ENCODE measurements around the gene PRLH.

Gene PRLH

DNA sequence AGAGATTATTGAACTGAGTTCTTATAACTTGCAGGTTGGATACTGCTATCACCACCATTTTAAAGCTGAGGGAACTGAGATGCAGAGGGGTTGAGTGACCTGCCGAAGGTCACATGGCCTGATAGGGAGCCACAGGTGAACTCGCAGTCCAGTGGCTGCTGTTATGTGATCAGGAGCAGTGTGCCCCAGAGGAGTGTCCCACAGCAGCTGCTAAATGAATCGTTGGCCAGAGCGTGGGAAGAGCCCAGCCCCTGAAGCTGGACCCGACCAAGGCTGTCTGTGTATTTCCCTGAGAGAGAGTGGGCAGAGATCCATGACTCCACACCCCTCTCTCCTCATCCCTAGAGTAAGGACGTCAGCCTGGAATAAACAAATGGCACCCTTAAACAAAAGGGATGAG lies 26.7 kb upstream of the PRLH start:
- DNase-seq (ENCODE audit: low spot score) = no peak

- no peak for DNase-seq (ENCODE audit: low spot score)
Observed at GRCh38 chr2:237540223-237540775, 26.1 kb upstream of the PRLH start.

GRCh38 chr2:237540823-237541222 lies 25.6 kb upstream of the PRLH start:
- DNase-seq (ENCODE audit: low spot score) = no peak

- DNase-seq (ENCODE audit: low spot score) = no peak
Observed at GRCh38 chr2:237541243-237541642, 25.1 kb upstream of the PRLH start.

DNA sequence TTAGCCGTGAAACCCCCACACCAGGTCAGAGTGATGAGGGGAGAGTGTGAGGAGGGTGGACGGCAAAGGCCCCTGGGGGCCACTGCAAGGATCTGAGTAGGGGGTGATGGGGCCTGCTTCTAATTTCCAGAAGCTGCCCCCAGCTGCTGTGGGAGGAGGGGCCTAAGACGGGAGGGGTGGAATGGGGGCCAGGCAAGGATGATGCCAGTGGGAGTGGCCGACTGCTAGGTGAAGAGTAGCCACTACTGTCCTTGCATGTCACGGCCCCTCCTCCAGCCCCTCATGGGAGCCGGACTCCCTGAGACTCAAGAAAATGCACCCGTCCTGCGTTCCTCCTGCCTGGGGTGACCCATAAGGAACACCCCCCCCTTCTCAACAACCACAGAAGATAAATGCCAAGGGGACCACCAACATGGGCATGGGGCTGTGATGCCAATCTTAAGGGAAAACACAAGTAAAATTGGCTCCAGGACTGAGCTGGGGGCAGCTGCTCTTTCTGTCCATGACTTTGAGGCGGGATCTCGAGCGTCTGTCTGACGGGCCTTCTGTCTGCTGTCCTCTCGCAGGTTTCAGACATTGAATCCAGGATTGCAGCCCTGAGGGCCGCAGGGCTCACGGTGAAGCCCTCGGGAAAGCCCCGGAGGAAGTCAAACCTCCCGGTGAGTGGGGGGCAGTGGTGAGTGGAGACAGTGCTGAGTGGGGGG lies 24.2 kb upstream of the PRLH start:
- no peak for DNase-seq (ENCODE audit: low spot score)

GRCh38 chr2:237546040-237546875 lies 20.1 kb upstream of the PRLH start:
- no peak for DNase-seq (ENCODE audit: low spot score)

GRCh38 chr2:237546876-237547395 lies 19.4 kb upstream of the PRLH start:
- no peak for DNase-seq (ENCODE audit: low spot score)

- no peak for DNase-seq (ENCODE audit: low spot score)
Observed at GRCh38 chr2:237547841-237548416, 18.4 kb upstream of the PRLH start.

DNA sequence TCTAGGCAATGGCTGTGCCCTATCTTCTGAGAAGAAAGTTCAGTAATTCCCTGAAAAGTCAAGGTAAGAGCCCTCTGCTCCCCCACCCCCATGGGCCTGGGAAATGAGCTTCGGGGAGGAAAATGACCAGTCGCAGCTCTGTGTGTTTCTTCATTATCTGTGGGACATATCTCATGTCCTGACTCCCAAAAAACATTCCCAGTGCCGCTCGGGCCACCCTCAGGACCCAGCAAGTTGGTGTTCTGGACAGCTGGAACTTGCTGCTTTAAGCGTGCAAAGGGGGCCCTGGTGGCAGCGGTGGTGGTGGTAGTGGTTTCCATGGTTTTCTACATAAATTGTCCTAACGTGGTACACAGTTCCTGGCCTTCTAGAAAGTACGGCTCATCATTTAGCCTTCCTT lies 17.2 kb upstream of the PRLH start:
- no peak for DNase-seq (ENCODE audit: low spot score)

DNA sequence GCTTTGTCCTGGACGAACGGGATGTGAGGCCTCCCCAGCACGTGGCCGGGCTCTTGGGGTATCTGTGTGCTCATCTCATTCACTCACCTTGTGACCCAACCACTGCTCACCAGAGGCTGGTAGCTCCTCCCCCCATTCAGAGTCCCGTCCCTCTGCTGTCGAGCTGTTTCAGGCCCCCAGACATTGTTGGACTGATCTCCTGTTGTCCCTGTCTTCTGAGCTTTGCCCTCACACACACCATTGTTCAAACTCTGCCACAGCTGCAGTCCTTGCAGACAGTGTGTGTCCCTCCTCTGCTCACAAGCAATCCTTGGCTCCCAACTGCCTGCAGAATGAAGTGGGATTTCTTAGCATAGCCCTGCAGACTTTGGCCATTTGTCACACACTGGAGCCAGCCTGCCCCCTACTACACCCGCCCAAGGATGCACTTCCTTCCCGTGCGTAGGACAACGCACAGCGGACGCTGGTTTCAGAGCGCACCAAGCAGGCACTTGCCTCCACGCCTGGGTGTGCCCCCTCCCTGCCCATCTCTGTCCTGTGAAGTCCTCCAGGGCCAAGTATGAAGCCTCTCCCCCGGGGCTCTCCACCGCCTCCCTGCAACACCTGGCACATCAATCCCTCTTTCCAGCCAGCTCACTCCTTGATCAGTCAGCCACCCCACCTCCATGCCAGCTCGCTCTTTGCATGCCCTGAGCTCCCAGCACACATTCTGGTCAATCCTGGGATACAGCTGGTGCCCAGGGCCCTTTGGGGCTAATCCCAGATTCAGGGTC lies 16.5 kb upstream of the PRLH start:
- no peak for DNase-seq (ENCODE audit: low spot score)

DNA sequence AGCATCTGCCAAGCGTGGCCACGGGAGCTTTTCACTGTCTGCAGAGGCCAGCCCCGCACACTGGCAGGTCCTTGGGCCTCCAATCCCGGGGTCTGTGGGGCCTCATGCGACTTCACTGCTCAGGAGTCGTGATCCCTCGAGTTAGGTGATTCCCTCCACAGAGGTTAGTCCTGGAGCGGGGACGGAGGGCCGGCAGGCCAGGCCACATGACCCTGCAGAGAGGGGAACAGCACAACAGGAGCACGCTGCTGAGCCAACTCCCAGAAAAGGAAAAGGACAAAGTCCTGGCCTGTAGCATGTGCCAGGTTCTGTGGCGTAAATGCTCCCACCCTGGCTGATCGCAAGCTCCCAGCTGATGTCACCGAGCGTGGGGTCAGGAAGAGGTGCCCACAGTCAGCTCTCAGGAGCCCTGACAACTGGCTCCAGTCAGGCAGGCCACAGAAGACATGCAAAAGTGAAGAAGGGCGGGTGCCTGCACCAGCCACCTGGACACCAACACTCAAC lies 15.3 kb upstream of the PRLH start:
- no peak for DNase-seq (ENCODE audit: low spot score)

DNA sequence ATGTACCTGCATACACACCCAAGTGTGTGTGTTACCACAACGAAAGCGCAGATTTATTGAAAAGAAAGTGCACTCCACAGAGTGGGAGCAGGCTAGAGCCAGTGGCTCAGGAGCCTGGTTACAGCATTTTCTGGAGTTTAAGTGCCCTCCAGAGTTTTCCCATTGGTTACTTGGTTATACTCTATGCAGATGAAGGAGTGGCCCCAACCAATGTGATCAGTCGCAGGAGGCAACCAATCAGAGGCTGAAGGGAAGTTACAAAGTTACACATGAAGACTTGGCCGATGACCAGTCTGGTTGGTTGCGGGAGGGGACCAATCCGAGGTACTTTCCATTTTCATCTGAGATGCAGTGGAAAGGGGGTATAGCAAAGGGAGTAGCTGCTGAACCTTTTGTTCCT lies 13.5 kb upstream of the PRLH start:
- DNase-seq (ENCODE audit: low spot score) = peak; percentile 18

- no peak for DNase-seq (ENCODE audit: low spot score)
Observed at GRCh38 chr2:237553948-237554347, 12.4 kb upstream of the PRLH start.

DNA sequence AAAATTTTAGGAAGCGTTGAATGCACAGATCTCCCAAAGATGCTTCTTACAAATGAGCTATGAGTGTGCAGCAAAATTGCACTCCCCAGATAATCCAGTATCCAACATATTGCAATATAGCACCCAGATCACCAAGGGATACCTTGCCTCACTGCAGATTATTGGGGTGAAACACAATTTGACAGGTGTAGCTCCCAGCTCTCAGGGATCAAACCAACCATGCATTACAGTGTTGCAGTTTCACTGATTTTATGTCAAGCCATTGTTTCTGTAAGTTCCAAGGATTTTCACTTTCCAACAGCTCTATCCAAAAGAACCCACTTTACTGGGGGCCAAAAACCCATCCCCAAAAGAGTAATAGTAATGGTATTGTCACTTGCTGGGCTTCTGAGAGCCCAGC lies 10.8 kb upstream of the PRLH start:
- DNase-seq (ENCODE audit: low spot score) = no peak

DNA sequence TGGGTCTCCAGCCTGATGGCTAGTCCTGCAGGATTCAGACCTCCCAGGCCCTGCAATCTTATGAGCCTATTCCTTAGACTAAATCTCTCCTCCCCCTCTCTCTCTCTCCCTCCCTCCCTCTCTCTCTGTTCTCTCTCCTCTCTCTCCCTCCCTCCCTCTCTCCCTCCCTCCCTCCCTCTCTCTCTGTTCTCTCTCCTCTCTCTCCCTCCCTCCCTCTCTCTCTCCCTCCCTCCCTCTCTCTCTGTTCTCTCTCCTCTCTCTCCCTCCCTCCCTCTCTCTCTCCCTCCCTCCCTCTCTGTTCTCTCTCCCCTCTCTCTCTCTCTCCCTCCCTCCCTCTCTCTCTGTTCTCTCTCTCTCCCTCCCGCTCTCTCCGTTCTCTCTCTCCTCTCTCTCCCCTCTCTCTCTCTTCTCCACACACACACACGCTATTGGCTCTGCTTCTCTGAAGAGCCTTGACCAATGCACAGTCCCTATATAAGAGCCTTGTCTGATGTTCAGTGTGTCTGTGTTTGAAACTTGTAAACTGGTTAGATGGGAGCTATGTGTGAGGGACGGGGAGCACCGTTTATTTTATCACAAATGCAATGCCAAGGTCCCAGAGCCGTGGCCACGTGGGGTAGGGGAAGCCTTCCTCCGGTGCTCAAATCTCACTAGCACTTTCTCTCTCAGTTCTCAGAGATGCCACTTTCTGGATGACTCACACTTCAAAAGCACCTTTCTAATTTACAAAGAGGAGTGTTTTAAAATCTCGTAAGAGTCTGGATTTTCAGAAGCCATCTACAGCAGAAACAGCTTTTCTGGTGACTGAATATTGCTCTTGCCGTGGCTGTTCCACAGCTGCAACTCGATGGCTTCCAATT lies 9.4 kb upstream of the PRLH start:
- no peak for DNase-seq (ENCODE audit: low spot score)

DNA sequence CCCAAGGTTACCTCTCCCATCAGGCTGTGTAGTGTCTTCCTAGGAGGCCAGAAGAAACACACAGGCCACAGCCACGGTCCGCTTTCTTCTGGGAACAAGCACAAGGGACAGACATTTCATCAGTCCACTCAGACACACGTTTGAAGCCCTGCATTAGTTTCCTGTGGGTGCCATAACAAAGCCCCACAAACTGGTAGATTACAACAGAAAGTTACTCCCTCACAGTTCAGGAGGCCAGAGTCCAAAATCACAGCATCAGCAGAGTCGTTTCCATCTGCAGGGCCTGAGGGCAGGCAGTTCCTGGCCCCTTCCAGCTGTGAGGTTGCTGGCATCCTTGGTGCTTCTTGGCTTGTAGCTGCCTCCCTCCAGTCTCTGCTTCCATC lies 8.8 kb upstream of the PRLH start:
- DNase-seq (ENCODE audit: low spot score) = no peak

DNA sequence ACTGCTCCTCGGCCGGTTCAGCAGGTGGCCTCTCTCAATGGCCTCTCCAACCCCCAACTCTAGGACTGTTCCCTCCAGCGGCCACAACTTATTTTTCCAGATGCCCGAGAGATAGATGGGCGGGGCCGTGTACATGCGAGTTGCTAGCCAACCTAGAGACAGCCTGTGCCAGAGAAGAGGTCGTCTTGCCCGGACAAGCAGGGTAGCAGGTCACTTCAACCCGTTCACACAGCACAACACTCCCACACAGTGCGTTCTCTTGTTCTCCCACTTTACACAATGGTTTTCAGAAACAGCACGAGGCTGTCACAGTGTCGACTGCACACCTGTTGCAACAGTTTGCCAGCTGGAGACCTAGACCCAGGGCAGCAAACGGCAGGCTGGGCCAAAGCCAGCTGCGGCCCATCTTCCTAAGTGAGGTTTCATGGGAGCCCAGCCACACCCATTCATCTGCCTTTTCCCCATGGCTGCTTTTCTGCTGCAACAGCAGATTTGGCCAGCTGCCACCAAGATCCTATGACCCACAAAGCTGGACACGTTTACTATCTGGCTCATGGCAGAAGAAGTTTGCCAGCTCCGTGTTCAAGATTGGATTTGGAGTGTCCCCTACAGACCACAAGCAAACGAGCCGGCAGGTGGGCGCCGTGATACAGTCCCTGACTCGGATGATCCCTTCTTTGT lies 7.3 kb upstream of the PRLH start:
- no peak for DNase-seq (ENCODE audit: low spot score)

DNA sequence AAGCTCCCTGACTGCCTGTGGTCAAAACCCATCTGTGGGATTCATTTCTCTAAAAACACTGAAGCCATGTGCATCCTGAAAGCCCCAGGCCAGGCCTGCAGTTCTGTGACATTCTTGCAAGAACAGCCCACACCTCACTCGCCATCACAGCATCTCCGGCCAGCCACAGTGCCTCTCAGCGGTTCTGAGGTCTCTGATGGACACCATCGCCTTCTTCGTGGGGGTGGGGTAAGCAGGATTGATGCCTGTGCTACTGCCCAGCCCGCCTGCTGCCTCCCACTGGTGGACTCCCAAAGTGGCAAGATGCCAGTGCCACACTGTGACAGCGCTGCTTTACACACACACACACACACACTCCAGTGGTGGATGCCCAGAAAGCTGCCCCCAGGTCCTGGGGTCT lies 5.2 kb upstream of the PRLH start:
- no peak for DNase-seq (ENCODE audit: low spot score)

- DNase-seq (ENCODE audit: low spot score) = no peak
Observed at GRCh38 chr2:237563816-237564215, 2.6 kb upstream of the PRLH start.

DNA sequence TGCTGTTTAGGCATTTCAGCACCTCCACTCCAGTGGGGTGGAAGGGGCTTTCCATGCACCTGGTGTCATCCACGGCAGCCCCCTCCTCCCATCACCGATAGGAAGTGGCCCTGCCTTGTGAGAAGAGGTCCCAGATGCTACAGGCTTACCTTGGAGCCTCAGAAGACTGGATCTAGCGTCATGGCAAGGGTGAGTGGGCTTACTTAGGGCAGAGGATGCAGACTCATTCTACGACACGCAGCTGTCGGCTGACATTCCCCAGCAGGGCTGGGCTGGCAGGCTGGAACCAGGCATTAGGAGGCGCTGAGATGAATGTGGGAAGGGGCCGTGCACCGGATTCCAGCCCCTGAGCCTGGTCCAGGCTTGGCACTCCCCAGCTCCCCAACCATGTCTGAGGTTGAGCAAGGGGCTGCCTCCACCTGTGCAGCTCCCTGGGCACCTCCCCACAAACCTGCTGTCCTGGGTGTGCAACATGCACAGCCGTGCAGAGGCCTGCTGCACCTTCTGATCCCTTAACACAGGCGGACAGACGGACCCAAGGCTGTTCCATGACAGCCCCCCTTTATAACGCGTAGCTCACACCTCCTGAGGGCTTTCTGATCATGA lies 1.7 kb upstream of the PRLH start:
- no peak for DNase-seq (ENCODE audit: low spot score)

Data from NAMALWA (cell line).